ENCODE data around the gene RPRD1B. TPM values are rescaled to one million over a fixed set of nuclear protein-coding genes. Genes with fewer than 3 reads are reported as not detected.

The RPRD1B gene
- total and polyA plus RNA-seq, 2 of the 4 experiments (the other 2 are of a cell fraction) = 8.4 to 9.9 TPM

DNA sequence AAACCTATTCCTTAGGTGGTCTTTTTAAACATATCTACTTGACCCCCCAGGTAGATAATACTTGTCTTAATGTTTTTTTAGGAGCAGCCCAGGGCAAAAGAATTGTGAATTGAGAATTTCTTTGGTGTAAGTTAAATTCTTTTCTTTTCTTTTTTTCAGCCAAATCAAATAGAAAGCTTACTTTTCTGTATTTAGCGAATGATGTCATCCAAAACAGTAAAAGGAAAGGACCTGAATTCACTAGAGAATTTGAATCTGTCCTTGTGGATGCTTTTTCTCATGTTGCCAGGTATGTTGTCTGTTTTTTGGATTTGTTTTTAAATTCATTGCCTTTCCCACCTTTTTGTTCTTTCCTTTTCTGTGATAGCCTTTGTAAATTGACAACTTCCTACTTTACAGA, 6.7 kb downstream of the RPRD1B start:
- H4K20me1 ChIP-seq (ENCODE audit: insufficient read depth, low read length) = peaks cover 19% of the 10 kb centered on the region; the same call in 1 of the 2 replicates
- H2BK15ac ChIP-seq (ENCODE audit: low read depth, low read length) = no peak overlapping the region
- no peak overlapping the region for H2BK5ac ChIP-seq (ENCODE audit: low read depth, low read length, poor library complexity, severe bottlenecking)
- no peak overlapping the region for H2BK20ac ChIP-seq (ENCODE audit: low read depth, low read length)
- no peak overlapping the region for H4K5ac ChIP-seq (ENCODE audit: low read depth, low read length)
- H3K4me2 ChIP-seq (ENCODE audit: low read depth, low read length) = no peak overlapping the region
- no peak overlapping the region for H2AK5ac ChIP-seq (ENCODE audit: low read depth, low read length)
- no peaks in the 10 kb centered on the region; the same call in 1 of the 2 replicates for H3K4me1 ChIP-seq (ENCODE audit: control insufficient read depth, insufficient read depth, low read length)
- no peak overlapping the region for H3K23ac ChIP-seq (ENCODE audit: low read depth, low read length)
- H2BK120ac ChIP-seq (ENCODE audit: low read depth, low read length) = no peak overlapping the region
- H4K8ac ChIP-seq (ENCODE audit: low read depth in 2 of 2, low read length in 2 of 2) = no peak overlapping the region; a peak in 1 of 4 replicates
- ATAC-seq (ENCODE audit: low read depth) (no peak), DNase-seq (no peak)
- H3K9me1 ChIP-seq (ENCODE audit: insufficient read depth, low read length) = peaks cover 17% of the 10 kb centered on the region; the same call in 1 of the 2 replicates
- in situ Hi-C loops (cut with MboI; ENCODE audit: low sequenced_read_pairs) = no loop called here
- intact Hi-C loops (cut with micrococcal nuclease) = no loop called here
- TF ChIP-seq RCOR1 (IDR thresholded peaks at IDR 0.05; ENCODE audit: insufficient replicate concordance, low read length) (no peak), RFX5 (IDR thresholded peaks at IDR 0.05; ENCODE audit: low read depth, low read length) (no peak), CHD1 (IDR thresholded peaks at IDR 0.05; ENCODE audit: low read depth, low read length) (no peak), MAZ (IDR thresholded peaks at IDR 0.05; ENCODE audit: borderline replicate concordance, low read depth, low read length) (no peak), MXI1 (IDR thresholded peaks at IDR 0.05; ENCODE audit: borderline replicate concordance, low read depth, low read length) (no peak), BHLHE40 (IDR thresholded peaks at IDR 0.05; ENCODE audit: low read depth, low read length) (no peak), NFE2L2 (IDR thresholded peaks at IDR 0.05; ENCODE audit: low read depth, low read length) (no peak), FOS (IDR thresholded peaks at IDR 0.05; ENCODE audit: low read depth, low read length) (no peak), RAD21 (IDR thresholded peaks at IDR 0.05; ENCODE audit: low read length) (no peak), MAFK (IDR thresholded peaks at IDR 0.05; ENCODE audit: low read depth, low read length) (no peak), CTCF (conservative IDR thresholded peaks at IDR 0.05; ENCODE audit: low read depth, low read length) (no peak)
- TF ChIP-seq, protein P1, sequence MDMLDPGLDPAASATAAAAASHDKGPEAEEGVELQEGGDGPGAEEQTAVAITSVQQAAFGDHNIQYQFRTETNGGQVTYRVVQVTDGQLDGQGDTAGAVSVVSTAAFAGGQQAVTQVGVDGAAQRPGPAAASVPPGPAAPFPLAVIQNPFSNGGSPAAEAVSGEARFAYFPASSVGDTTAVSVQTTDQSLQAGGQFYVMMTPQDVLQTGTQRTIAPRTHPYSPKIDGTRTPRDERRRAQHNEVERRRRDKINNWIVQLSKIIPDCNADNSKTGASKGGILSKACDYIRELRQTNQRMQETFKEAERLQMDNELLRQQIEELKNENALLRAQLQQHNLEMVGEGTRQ (IDR thresholded peaks at IDR 0.05; ENCODE audit: low read depth, low read length) = no peak
- TF ChIP-seq, protein P2, sequence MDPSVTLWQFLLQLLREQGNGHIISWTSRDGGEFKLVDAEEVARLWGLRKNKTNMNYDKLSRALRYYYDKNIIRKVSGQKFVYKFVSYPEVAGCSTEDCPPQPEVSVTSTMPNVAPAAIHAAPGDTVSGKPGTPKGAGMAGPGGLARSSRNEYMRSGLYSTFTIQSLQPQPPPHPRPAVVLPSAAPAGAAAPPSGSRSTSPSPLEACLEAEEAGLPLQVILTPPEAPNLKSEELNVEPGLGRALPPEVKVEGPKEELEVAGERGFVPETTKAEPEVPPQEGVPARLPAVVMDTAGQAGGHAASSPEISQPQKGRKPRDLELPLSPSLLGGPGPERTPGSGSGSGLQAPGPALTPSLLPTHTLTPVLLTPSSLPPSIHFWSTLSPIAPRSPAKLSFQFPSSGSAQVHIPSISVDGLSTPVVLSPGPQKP (IDR thresholded peaks at IDR 0.05; ENCODE audit: borderline replicate concordance, low read depth, low read length) = no peak
- H3K27ac ChIP-seq (ENCODE audit: insufficient read depth, low read length) = no peak overlapping the region
- no CpG with 5 or more reads among the region's 1 CpG for WGBS, 2 experiments (ENCODE audit: extremely low coverage in 2 of 2, insufficient read length in 1 of 2)
- H4K91ac ChIP-seq (ENCODE audit: insufficient read depth, low read depth, low read length) = no peak overlapping the region
- H3K14ac ChIP-seq (replicated peaks; ENCODE audit: low read depth, low read length) = no peak overlapping the region
- H2AK9ac ChIP-seq (replicated peaks; ENCODE audit: low read depth, low read length, poor library complexity) = no peak overlapping the region
- BruUV-seq (replicated peaks) = no TSS peak
- dilution Hi-C loops (cut with HindIII; ENCODE audit: low sequenced_read_pairs, unreplicated experiment) = no loop called here
- peaks cover 34 to 59% of the 10 kb centered on the region in 2 experiments for H3K79me1 ChIP-seq (ENCODE audit: low read depth in 1 of 2, low read length in 2 of 2)
- no peak overlapping the region for H2AFZ ChIP-seq (replicated peaks; ENCODE audit: low read length, poor library complexity)
- no peaks in the 10 kb centered on the region for H3K27me3 ChIP-seq (ENCODE audit: control insufficient read depth, insufficient read depth, low read length)
- no peak overlapping the region for H3K4ac ChIP-seq (ENCODE audit: low read depth, low read length)
- H3K56ac ChIP-seq (ENCODE audit: extremely low read depth, insufficient read depth, low read length) = no peak overlapping the region
- ChIA-PET CTCF (no interaction called here), POLR2A (ENCODE audit: unreplicated experiment) (no interaction called here)
- H3K36me3 ChIP-seq (ENCODE audit: control insufficient read depth, insufficient read depth, low read length) = peaks cover 16% of the 10 kb centered on the region
- no peak overlapping the region for H3K4me3 ChIP-seq (ENCODE audit: insufficient read depth, low read depth, low read length)
- H3K18ac ChIP-seq (ENCODE audit: low read depth, low read length) = no peak overlapping the region
- H3K9ac ChIP-seq (ENCODE audit: low read depth, low read length) = no peak overlapping the region
- no peaks in the 10 kb centered on the region for H3K9me3 ChIP-seq (ENCODE audit: control insufficient read depth, insufficient read depth, low read length)

All from IMR-90 (cell line).